Suprapubic skin (tissue), 4 donors: ENCODE data around the gene CELSR1.

ENCODE experiments used
- POLR2A ChIP-seq, 2 donors: fragments of 450-650 bp; IDR thresholded peaks; one replicate each; pipeline ENCODE4 v1.6.1; 2017; ENCODE audit warnings: antibody characterized with exemption in 2 of 2, mild to moderate bottlenecking in 2 of 2, moderate library complexity in 2 of 2
- POLR2AphosphoS5 ChIP-seq, 3 donors: sonication (generic); formaldehyde crosslinking; IDR thresholded peaks; one replicate each; pipeline ENCODE4 v1.6.1; 2017; ENCODE audit warnings: antibody characterized with exemption in 3 of 3
- TF ChIP-seq, protein P1 (sequence below), 2 donors: fragments of 200-600 bp in 1 of 2; fragments of 450-650 bp in 1 of 2; sonication (generic) in 1 of 2; IDR thresholded peaks; one replicate each; pipeline ENCODE4 v1.5.1; 2016 to 2019; ENCODE audit warnings: antibody characterized with exemption in 2 of 2, mild to moderate bottlenecking in 1 of 2, moderate library complexity in 1 of 2

DNA sequence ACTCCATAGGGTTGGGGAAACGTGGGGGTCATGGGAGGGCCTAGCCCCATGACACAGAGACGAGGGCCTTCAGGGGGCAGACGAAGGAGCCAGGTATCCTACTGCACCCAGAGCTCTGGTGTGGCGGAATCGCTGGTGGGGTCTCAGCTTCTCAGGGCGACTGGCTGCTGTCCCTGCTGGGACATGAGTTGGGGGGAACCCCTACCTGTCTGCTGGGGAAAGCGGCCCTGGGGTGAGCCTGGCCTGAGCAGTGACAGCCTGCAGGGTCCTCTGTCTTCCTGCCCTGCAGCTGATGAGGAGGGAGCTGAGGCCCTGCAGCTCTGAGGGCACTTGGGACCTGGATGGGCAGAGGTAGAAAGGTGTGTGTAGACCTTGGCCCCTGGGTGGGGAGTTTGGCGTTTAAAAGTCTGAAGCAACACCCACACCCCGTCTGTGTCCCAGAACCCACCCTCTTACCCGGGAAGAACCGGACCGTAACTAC, 49.2 kb upstream of the CELSR1 start:
- TF ChIP-seq, protein P1, sequence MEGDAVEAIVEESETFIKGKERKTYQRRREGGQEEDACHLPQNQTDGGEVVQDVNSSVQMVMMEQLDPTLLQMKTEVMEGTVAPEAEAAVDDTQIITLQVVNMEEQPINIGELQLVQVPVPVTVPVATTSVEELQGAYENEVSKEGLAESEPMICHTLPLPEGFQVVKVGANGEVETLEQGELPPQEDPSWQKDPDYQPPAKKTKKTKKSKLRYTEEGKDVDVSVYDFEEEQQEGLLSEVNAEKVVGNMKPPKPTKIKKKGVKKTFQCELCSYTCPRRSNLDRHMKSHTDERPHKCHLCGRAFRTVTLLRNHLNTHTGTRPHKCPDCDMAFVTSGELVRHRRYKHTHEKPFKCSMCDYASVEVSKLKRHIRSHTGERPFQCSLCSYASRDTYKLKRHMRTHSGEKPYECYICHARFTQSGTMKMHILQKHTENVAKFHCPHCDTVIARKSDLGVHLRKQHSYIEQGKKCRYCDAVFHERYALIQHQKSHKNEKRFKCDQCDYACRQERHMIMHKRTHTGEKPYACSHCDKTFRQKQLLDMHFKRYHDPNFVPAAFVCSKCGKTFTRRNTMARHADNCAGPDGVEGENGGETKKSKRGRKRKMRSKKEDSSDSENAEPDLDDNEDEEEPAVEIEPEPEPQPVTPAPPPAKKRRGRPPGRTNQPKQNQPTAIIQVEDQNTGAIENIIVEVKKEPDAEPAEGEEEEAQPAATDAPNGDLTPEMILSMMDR (IDR thresholded peaks at IDR 0.05): no peak
- no peak for TF ChIP-seq POLR2A (IDR thresholded peaks at IDR 0.05)
- TF ChIP-seq POLR2AphosphoS5 (IDR thresholded peaks at IDR 0.05): no peak
